Colonic mucosa (tissue), 4 donors: ENCODE measurements around the gene RGL2. TPM values are rescaled to one million over a fixed set of nuclear protein-coding genes. Genes with fewer than 3 reads are reported as not detected.
A peak's percentile ranks its signal among the peaks of the same experiment; 100 is the strongest.

ENCODE experiments used
- DNase-seq: peaks from one replicate; pipeline ENCODE4 v3.0.0-alpha.2; 2020
- H3K27ac ChIP-seq: fragments of 200-600 bp; one replicate; pipeline ENCODE4 v1.8.0; 2021
- H3K27me3 ChIP-seq: fragments of 200-600 bp; one replicate; pipeline ENCODE4 v1.8.0; 2021
- H3K36me3 ChIP-seq: fragments of 200-600 bp; one replicate; pipeline ENCODE4 v1.8.0; 2021
- H3K4me1 ChIP-seq: fragments of 200-600 bp; one replicate; pipeline ENCODE4 v1.8.0; 2021; ENCODE audit warnings: mild to moderate bottlenecking
- H3K4me3 ChIP-seq: fragments of 200-600 bp; one replicate; pipeline ENCODE4 v1.8.0; 2021
- H3K9ac ChIP-seq, 2 donors: one replicate each; pipeline ENCODE4 v1.7.0; 2013; ENCODE audit warnings: control low read depth in 2 of 2, low read depth in 2 of 2, low read length in 2 of 2
- H3K9me3 ChIP-seq: fragments of 200-600 bp; one replicate; pipeline ENCODE4 v1.8.0; 2021
- CTCF ChIP-seq: fragments of 200-600 bp; IDR thresholded peaks from one replicate; pipeline ENCODE4 v1.8.0; 2022; ENCODE audit warnings: antibody characterized with exemption, mild to moderate bottlenecking
- intact Hi-C: fragments of 100-400 bp; cut with DNase I; formaldehyde crosslinking; loops from one replicate; pipeline ENCODE4 v1.14.1; 2022
- total RNA-seq, 2 donors: library from RNA; stranded (reverse); fragmentation: NEBNext Ultra II Directional in 1 of 2; extraction: Animal tissue kit (Norgen Biotek cat#: 25700) in 1 of 2; gene quantifications; one replicate each; pipeline ENCODE4 v1.2.1, GENCODE V29; 2021
- donor health status: healthy.
- donor health status: DM: no; HTN: no; CAD: no.
- donor health status: DM: no; HTN: no; CAD: no.

Gene RGL2
- total RNA-seq, 2 donors from 2014 or later = 29.9 to 34.7 TPM

- H3K27ac ChIP-seq = no peak overlapping the region
- no peaks in the 10 kb centered on the region for H3K9me3 ChIP-seq
- peaks cover 13% of the 10 kb centered on the region for H3K4me1 ChIP-seq
- H3K4me3 ChIP-seq = no peak overlapping the region
- no peak for TF ChIP-seq CTCF
- no peak for DNase-seq
- H3K36me3 ChIP-seq = peaks cover 4% of the 10 kb centered on the region
- intact Hi-C loops = no loop called here
- H3K9ac ChIP-seq = peak overlapping the region in 1 of 2 donors; percentile 12
- H3K27me3 ChIP-seq = no peaks in the 10 kb centered on the region
These were observed 18.7 kb downstream of the RGL2 start for GRCh38 chr6:33279971-33280511.

GRCh38 chr6:33279257-33279695 lies 19.5 kb downstream of the RGL2 start:
- Histone ChIP-seq H3K9me3 (no peaks in the 10 kb centered on the region), H3K27me3 (no peaks in the 10 kb centered on the region), H3K27ac (no peak overlapping the region), H3K9ac (peak overlapping the region in 1 of 2 donors; percentile 36), H3K36me3 (peaks cover 4% of the 10 kb centered on the region), H3K4me1 (peaks cover 20% of the 10 kb centered on the region), H3K4me3 (no peak overlapping the region)
- TF ChIP-seq CTCF = no peak
- intact Hi-C loops = no loop called here
- DNase-seq = no peak

- H3K4me1 ChIP-seq = peaks cover 25% of the 10 kb centered on the region
- H3K27ac ChIP-seq = no peak overlapping the region
- no peaks in the 10 kb centered on the region for H3K27me3 ChIP-seq
- no peak for TF ChIP-seq CTCF
- no peak for DNase-seq
- no peaks in the 10 kb centered on the region for H3K9me3 ChIP-seq
- peaks cover 4% of the 10 kb centered on the region for H3K36me3 ChIP-seq
- intact Hi-C loops = no loop called here
- H3K9ac ChIP-seq = peak overlapping the region in 1 of 2 donors; percentile 36
- no peak overlapping the region for H3K4me3 ChIP-seq
These were observed 19.9 kb downstream of the RGL2 start for GRCh38 chr6:33278810-33279209.

GRCh38 chr6:33278392-33278741 lies 20.4 kb downstream of the RGL2 start:
- intact Hi-C loops = no loop called here
- Histone ChIP-seq H3K27ac (no peak overlapping the region), H3K9ac (peak overlapping the region in 1 of 2 donors; percentile 86), H3K9me3 (no peaks in the 10 kb centered on the region), H3K27me3 (no peaks in the 10 kb centered on the region), H3K36me3 (peaks cover 4% of the 10 kb centered on the region), H3K4me3 (no peak overlapping the region), H3K4me1 (peaks cover 29% of the 10 kb centered on the region)
- TF ChIP-seq CTCF = no peak
- no peak for DNase-seq

GRCh38 chr6:33277663-33278391 lies 20.9 kb downstream of the RGL2 start:
- TF ChIP-seq CTCF = no peak
- peak overlapping the region; percentile 86 to 91 for H3K9ac ChIP-seq
- peaks cover 4% of the 10 kb centered on the region for H3K36me3 ChIP-seq

More at GRCh38 chr6:33277663-33278391, 20.9 kb downstream of the RGL2 start:
- peak overlapping the region; percentile 64 for H3K4me3 ChIP-seq
- no peaks in the 10 kb centered on the region for H3K27me3 ChIP-seq
- H3K4me1 ChIP-seq = peaks cover 35% of the 10 kb centered on the region
- H3K27ac ChIP-seq = peak overlapping the region; percentile 94
- no peaks in the 10 kb centered on the region for H3K9me3 ChIP-seq
- DNase-seq = no peak
- intact Hi-C loops = loop anchor here (2.0 kb wide), 1 partner anchor 39 kb away; the partner anchor contains the start of gene ZBTB22
